ENCODE data around the gene C3orf18.

C3orf18 gene

DNA sequence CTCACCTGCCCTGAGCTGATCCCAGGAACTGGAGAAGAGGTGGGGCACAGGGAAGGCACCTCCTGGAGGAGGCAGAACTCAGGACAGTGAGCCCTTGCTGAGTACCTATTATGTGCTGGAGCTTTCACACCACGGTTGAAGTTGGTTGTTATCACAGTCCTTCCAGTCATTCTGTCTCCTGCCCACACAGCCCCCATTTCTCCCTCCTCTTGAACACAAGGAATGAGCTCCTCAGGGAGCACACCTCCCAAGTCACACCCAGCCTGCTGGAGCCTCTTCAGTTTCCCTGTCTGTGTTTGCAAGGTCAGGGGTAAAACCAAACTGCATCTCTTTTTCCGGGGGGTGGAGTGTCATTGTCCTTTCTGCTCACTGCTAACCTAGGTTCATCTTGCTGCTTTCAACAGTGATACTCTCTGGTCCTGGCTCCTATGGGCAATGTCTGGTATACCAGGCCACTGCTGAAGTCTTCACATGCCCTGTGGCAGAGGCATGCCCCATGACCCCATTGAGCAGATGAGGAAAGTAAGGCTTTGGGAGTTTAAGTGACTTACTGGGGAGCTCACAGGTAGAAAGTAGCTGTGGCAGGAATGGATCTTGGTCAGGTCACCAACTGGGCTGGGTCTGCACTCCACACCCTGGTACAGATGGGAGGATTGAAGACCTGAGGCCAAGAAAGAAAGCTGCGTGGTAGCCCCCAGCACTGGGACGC, 30.0 kb downstream of the C3orf18 start:
- TF ChIP-seq, protein P1, sequence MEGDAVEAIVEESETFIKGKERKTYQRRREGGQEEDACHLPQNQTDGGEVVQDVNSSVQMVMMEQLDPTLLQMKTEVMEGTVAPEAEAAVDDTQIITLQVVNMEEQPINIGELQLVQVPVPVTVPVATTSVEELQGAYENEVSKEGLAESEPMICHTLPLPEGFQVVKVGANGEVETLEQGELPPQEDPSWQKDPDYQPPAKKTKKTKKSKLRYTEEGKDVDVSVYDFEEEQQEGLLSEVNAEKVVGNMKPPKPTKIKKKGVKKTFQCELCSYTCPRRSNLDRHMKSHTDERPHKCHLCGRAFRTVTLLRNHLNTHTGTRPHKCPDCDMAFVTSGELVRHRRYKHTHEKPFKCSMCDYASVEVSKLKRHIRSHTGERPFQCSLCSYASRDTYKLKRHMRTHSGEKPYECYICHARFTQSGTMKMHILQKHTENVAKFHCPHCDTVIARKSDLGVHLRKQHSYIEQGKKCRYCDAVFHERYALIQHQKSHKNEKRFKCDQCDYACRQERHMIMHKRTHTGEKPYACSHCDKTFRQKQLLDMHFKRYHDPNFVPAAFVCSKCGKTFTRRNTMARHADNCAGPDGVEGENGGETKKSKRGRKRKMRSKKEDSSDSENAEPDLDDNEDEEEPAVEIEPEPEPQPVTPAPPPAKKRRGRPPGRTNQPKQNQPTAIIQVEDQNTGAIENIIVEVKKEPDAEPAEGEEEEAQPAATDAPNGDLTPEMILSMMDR (IDR thresholded peaks at IDR 0.05; ENCODE audit: low read depth, low read length, missing control alignments), result no peak
- H3K4me3 ChIP-seq (ENCODE audit: low read depth, low read length), result no peak overlapping the region
- no peak for DNase-seq (ENCODE audit: low read depth)
- in situ Hi-C loops (cut with HindIII; ENCODE audit: low sequenced_read_pairs), result loop anchor here (5.0 kb wide), 3 partner anchors 45 to 205 kb away; no protein-coding TSS in a partner anchor

GRCh38 chr3:50536471-50537180, 30.9 kb downstream of the C3orf18 start:
- DNase-seq (ENCODE audit: low read depth), result no peak
- in situ Hi-C loops (cut with HindIII; ENCODE audit: low sequenced_read_pairs), result loop anchor here (5.0 kb wide), 3 partner anchors 44 to 204 kb away; no protein-coding TSS in a partner anchor
- TF ChIP-seq, protein P1 (IDR thresholded peaks at IDR 0.05; ENCODE audit: low read depth, low read length, missing control alignments), result no peak
- H3K4me3 ChIP-seq (ENCODE audit: low read depth, low read length), result no peak overlapping the region

DNA sequence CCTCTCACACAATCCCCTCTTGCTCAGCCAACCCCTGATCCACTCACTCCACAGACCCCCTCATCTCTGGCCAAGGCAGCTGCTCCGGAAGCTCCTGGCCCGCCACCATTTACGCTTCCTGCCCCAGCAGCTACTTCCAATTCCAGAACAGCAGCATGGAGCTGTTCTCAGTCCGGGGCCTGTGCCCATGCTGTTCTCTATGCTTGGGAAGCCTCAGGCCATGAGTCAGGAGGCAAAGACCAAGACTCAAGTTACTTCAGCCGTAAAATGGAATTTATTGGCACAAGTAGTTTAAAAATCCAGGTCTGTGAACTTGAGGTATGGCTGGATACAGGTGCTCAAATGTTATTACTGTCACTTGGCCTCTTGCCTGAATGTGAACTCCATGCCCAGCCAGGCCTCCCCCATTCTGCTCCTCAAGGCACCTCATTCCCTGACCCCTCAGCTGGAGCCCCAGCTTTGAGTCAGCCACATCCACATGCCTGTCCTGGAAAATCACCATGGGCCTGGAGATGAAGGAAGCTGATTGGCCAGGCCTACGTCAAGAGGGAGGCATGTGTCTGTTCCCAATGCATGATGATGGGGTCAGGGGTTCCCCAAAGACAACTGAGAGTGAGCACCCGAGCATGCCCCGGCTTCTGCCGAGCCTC, 32.7 kb downstream of the C3orf18 start:
- no peak for DNase-seq (ENCODE audit: low read depth)
- TF ChIP-seq, protein P1 (IDR thresholded peaks at IDR 0.05; ENCODE audit: low read depth, low read length, missing control alignments), result no peak
- no peak overlapping the region for H3K4me3 ChIP-seq (ENCODE audit: low read depth, low read length)
- in situ Hi-C loops (cut with HindIII; ENCODE audit: low sequenced_read_pairs), result loop anchor here (5.0 kb wide), 3 partner anchors 43 to 203 kb away; no protein-coding TSS in a partner anchor

GRCh38 chr3:50533807-50534461, 33.6 kb downstream of the C3orf18 start:
- no peak for DNase-seq (ENCODE audit: low read depth)
- H3K4me3 ChIP-seq (ENCODE audit: low read depth, low read length), result no peak overlapping the region
- TF ChIP-seq, protein P1 (IDR thresholded peaks at IDR 0.05; ENCODE audit: low read depth, low read length, missing control alignments), result no peak
- in situ Hi-C loops (cut with HindIII; ENCODE audit: low sequenced_read_pairs), result no loop called here

GRCh38 chr3:50533316-50533715, 34.2 kb downstream of the C3orf18 start:
- TF ChIP-seq, protein P1 (IDR thresholded peaks at IDR 0.05; ENCODE audit: low read depth, low read length, missing control alignments), result no peak
- no peak overlapping the region for H3K4me3 ChIP-seq (ENCODE audit: low read depth, low read length)
- in situ Hi-C loops (cut with HindIII; ENCODE audit: low sequenced_read_pairs), result no loop called here
- DNase-seq (ENCODE audit: low read depth), result no peak

Measured in astrocyte of the cerebellum (primary cell).